Muscle layer of duodenum (tissue), 2 donors: ENCODE results near the gene MUC2.

Source experiments
- H3K27ac ChIP-seq: one replicate; pipeline ENCODE4 v1.7.0; 2013; ENCODE audit warnings: mild to moderate bottlenecking, low read length
- H3K27me3 ChIP-seq: one replicate; pipeline ENCODE4 v1.7.0; 2013; ENCODE audit warnings: low read depth, mild to moderate bottlenecking, control low read depth, low read length
- H3K36me3 ChIP-seq, 2 donors: one replicate each; pipeline ENCODE4 v1.7.0; 2013; ENCODE audit warnings: low read length in 2 of 2, control low read depth in 1 of 2, mild to moderate bottlenecking in 1 of 2; ENCODE audit not compliant: insufficient read depth in 2 of 2, control insufficient read depth in 1 of 2
- H3K4me1 ChIP-seq, 2 donors: one replicate each; pipeline ENCODE4 v1.7.0; 2013; ENCODE audit warnings: low read length in 2 of 2, mild to moderate bottlenecking in 2 of 2, control low read depth in 1 of 2, moderate library complexity in 1 of 2; ENCODE audit not compliant: insufficient read depth in 2 of 2, control insufficient read depth in 1 of 2
- H3K4me3 ChIP-seq, 2 donors: one replicate each; pipeline ENCODE4 v1.7.0; 2013; ENCODE audit warnings: low read length in 2 of 2, low read depth in 1 of 2, mild to moderate bottlenecking in 1 of 2
- H3K9me3 ChIP-seq, 2 donors: one replicate each; pipeline ENCODE4 v1.7.0; 2013; ENCODE audit warnings: low read length in 2 of 2, control low read depth in 1 of 2, mild to moderate bottlenecking in 1 of 2; ENCODE audit not compliant: control insufficient read depth in 1 of 2
- donor health status: healthy.

The MUC2 gene

GRCh38 chr11:1077417-1078119 lies 2.9 kb downstream of the MUC2 start:
- Histone ChIP-seq H3K4me1 (no peaks in the 10 kb centered on the region), H3K36me3 (no peaks in the 10 kb centered on the region), H3K27ac (no peak overlapping the region), H3K27me3 (no peaks in the 10 kb centered on the region), H3K4me3 (no peak overlapping the region), H3K9me3 (no peaks in the 10 kb centered on the region)

GRCh38 chr11:1078191-1078601 lies 3.5 kb downstream of the MUC2 start:
- no peak overlapping the region for H3K27ac ChIP-seq
- no peaks in the 10 kb centered on the region for H3K4me1 ChIP-seq
- H3K36me3 ChIP-seq = no peaks in the 10 kb centered on the region
- no peaks in the 10 kb centered on the region for H3K9me3 ChIP-seq
- H3K27me3 ChIP-seq = no peaks in the 10 kb centered on the region
- H3K4me3 ChIP-seq = no peak overlapping the region

- H3K4me1 ChIP-seq = no peaks in the 10 kb centered on the region
- no peak overlapping the region for H3K4me3 ChIP-seq
- no peaks in the 10 kb centered on the region for H3K36me3 ChIP-seq
- H3K27me3 ChIP-seq = no peaks in the 10 kb centered on the region
- H3K9me3 ChIP-seq = no peaks in the 10 kb centered on the region
- H3K27ac ChIP-seq = no peak overlapping the region
These were observed 7.1 kb downstream of the MUC2 start for GRCh38 chr11:1081601-1082311.

GRCh38 chr11:1082346-1082727 lies 7.7 kb downstream of the MUC2 start:
- no peaks in the 10 kb centered on the region for H3K36me3 ChIP-seq
- no peak overlapping the region for H3K4me3 ChIP-seq
- H3K27ac ChIP-seq = no peak overlapping the region
- no peaks in the 10 kb centered on the region for H3K4me1 ChIP-seq
- H3K27me3 ChIP-seq = no peaks in the 10 kb centered on the region
- no peaks in the 10 kb centered on the region for H3K9me3 ChIP-seq

- Histone ChIP-seq H3K36me3 (no peaks in the 10 kb centered on the region), H3K27ac (no peak overlapping the region), H3K9me3 (no peaks in the 10 kb centered on the region), H3K27me3 (no peaks in the 10 kb centered on the region), H3K4me1 (no peaks in the 10 kb centered on the region), H3K4me3 (no peak overlapping the region)
These were observed 8.3 kb downstream of the MUC2 start for GRCh38 chr11:1082728-1083620.

- no peaks in the 10 kb centered on the region for H3K9me3 ChIP-seq
- no peaks in the 10 kb centered on the region for H3K4me1 ChIP-seq
- H3K4me3 ChIP-seq = no peak overlapping the region
- no peaks in the 10 kb centered on the region for H3K36me3 ChIP-seq
- no peaks in the 10 kb centered on the region for H3K27me3 ChIP-seq
- H3K27ac ChIP-seq = no peak overlapping the region
These were observed 9.2 kb downstream of the MUC2 start for GRCh38 chr11:1083621-1084551.

GRCh38 chr11:1084561-1085439 lies 10.1 kb downstream of the MUC2 start:
- no peaks in the 10 kb centered on the region for H3K36me3 ChIP-seq
- no peaks in the 10 kb centered on the region for H3K4me1 ChIP-seq
- no peak overlapping the region for H3K27ac ChIP-seq

GRCh38 chr11:1085440-1086170 lies 10.9 kb downstream of the MUC2 start:
- Histone ChIP-seq H3K9me3 (no peaks in the 10 kb centered on the region), H3K27me3 (no peaks in the 10 kb centered on the region), H3K4me3 (no peak overlapping the region), H3K36me3 (no peaks in the 10 kb centered on the region), H3K27ac (no peak overlapping the region), H3K4me1 (no peaks in the 10 kb centered on the region)

More at GRCh38 chr11:1084561-1085439, 10.1 kb downstream of the MUC2 start:
- Histone ChIP-seq H3K4me3 (no peak overlapping the region), H3K9me3 (no peaks in the 10 kb centered on the region), H3K27me3 (no peaks in the 10 kb centered on the region)

- no peaks in the 10 kb centered on the region for H3K27me3 ChIP-seq
- no peak overlapping the region for H3K4me3 ChIP-seq
- no peak overlapping the region for H3K27ac ChIP-seq
These were observed 11.8 kb downstream of the MUC2 start for GRCh38 chr11:1086171-1087102.

More at GRCh38 chr11:1086171-1087102, 11.8 kb downstream of the MUC2 start:
- no peaks in the 10 kb centered on the region for H3K9me3 ChIP-seq
- no peaks in the 10 kb centered on the region for H3K36me3 ChIP-seq
- H3K4me1 ChIP-seq = no peaks in the 10 kb centered on the region
